GM11168 (cell line): ENCODE data around the gene ARSG.

ENCODE experiments used
- in situ Hi-C: fragments of 300-500 bp; cut with MboI; formaldehyde crosslinking; loops from one replicate; pipeline ENCODE4 v1.12.0; 2022; ENCODE audit warnings: low sequenced_read_pairs; ENCODE audit not compliant: unreplicated experiment

Gene ARSG

DNA sequence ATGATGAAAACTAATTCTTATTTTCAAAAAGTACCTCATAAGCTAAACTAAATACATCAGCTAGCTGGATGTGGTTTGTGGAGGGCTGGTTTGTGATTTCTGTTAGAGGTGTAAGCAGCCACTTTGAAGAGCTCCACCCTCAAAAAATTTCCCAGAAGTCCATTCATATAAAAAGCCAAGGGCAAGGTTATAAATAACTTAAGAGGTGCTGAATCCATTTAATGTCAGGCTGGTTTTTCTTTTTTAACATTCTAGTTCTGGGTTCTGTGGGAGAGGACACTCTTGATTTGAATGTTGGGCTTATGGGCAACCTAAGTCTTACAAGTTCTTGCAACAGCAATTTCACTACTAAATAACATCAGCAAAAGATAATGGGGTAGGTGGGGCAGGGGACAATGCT is 169.4 kb downstream of the ARSG start:
- in situ Hi-C loops = no loop called here

DNA sequence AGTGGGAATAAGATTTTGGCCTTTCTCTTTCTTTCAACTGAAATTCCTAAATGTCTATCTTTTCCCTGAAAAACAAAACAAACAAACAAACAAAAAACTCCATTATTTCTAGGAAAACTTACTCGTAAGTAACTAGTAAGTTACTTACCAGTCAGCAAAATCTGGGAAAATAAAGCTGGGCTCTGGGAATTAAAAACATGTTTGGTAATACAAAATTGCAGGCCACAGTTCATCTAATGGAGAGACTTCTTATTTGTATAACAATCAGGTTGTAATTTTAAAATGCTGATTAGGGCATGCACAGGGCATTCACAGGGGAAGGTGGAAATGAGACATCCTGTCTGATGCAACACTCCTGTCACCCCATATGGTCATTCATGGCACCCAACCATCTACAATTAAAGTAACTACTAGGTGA is 169.8 kb downstream of the ARSG start:
- in situ Hi-C loops = no loop called here

DNA sequence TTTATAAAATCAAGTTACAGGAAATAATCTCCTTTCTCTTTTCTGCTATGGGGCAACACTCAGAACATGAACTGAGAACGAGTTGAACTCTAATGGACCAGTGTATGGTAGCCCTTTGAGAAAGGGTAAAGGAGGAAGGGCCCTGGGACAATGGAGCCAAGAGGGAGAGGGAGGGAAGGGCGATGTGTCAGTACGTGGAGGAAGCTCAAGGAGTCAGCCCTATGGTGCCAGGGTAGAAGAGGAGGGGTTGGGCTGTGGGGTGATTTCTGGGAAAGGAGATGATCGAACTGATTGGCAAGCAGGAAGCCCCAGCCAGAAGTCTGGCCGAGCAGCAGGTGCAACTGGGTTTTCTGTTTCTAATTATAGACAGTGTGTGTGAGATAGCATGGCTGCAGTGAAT is 170.3 kb downstream of the ARSG start:
- in situ Hi-C loops = no loop called here

DNA sequence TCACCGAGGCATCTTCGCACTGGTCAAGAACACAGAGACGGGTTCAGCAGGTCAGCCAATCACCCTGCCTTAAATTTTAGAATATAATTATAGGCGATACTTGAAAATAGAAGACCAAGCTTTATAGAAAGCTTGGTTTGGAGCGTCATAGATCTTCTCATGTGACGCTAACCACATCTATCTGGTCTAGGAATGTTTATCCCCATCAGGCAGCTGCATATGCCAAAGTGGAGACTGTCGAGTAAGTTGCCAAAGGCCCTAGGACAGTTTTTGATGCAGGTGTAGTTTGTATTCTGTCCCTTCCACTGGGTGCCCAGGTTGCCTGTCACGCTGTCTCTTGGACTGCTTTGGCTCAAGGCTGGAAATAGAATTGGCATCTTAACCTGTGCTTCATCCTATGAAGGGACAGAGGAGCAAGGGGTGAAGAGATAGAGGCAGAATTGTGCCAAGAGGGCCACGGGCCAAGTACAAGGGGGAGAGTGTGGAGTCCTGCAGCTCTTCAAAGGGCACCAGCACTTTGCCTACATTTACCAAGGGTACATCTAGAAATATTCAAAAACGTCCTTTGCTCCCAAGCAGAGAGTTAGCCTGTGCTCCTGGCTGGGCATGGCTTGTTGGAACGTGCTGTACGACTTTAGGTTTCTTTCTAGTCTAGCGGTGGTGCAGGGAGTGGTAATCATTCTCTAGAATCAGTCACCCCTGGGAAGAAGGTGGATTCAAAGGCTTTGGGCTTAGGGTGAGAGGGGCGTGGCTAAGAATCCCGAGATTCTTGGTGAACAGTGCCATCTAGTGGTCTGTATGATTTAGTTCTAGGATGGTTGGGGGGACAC is 171.3 kb downstream of the ARSG start:
- in situ Hi-C loops = no loop called here

DNA sequence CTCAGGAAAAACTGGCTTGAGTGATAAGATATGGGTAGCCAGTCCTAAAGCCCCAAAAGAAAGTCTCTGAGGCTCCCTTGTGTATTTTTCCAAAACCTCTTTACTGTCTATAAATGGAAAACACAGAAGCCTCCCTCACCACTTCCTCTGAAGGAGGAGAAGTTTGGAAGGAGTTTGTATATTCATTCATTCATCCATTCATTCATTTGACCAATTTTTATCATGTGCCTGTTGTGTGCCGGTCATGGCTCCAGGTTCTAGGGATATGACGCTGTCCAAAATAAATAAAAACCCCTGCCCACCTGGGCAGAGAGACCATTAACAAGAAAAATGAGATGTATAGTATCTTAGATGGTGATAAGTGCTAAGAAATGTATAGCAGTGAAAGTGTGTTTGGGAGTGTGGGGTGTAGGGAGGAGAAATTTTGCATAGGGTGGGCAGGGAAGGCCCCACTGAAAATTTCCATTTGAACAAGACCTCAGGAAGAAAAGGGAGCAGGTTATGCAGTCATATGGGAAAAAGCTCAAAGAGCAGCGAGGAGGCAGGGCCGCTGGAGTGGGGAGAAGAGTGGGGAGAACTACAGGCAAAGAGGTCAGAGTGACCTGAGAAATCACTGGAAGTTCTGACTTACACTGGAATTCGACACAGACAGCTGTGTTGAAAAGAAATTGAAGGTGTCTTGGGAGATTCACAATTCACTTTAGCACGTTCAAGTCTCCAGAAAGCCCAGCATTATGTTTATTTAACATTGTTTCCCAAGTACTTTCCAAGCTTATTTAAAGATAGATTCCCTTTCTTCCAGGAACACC is 172.1 kb downstream of the ARSG start:
- in situ Hi-C loops = no loop called here

DNA sequence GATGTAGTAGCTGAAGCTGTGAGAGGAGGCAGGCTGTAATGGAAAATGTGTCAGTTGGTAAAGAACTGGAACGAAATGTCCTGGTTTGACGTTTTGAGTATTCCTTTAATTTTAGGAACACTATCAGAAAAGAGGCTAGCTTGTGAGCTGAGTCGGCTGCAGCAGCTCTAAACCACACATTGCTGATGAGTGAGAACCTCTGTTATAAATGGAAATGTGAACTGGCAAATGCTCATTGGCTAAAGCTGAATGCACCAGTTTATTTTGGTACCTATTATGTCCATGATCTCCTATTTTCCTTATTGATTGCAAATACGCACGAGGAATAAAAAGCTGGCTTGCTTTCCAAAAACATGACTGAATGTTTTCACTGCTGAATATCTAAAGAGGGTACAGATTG is 177.0 kb downstream of the ARSG start:
- in situ Hi-C loops = no loop called here

DNA sequence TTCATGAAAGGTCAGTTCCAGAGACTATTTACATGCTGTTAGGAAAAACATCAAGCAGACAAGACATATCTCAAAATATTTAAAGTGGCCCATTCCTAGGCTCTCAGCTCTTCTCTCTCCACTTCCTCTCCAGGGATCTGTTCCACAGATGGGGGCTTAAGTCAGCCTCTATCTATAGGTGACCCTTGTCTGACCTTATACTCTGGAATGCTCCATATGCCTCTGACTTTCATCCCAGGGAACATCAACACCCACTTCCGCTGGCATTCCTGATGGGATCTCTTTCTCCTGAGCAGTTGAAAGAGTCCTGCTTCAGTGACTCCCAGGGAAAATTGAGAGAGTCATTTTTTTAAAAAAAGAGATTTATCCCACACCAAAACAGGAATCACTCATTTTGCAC is 177.5 kb downstream of the ARSG start:
- in situ Hi-C loops = no loop called here
